ENCODE results near the gene SLC15A2.

SLC15A2 gene

DNA sequence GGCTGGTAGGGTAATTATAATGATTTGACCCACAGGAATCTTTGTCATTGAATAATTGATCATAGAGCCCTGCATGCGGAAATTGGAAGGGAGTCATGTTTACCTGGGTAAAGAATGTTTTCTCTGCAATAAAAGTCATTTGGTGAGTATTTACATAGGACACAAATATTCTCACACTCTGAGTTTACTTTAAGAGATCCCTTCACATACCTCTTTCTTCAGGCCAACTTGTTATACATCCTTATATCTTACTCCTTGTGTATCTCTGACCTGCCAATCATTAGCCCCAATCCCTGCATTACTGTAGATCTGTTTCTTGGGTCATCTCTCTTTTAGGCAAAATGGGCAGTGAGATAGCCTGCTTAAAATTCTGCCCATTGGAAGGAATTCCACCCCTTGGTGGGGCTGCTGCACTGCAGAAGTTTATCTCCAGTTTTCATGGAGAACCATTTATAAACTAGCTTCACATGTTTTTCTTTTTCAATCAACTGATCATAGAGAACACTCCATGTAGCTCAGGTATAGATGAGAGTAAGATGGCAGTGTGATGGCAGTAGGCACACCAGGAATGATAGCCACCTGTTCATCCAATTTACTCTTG, 81.6 kb downstream of the SLC15A2 start:
- peak; percentile 11 for TF ChIP-seq CTCF (IDR thresholded peaks at IDR 0.05; ENCODE audit: control insufficient read depth, insufficient read depth, low read depth, low read length, missing control alignments)
- no peak overlapping the region for H3K4me3 ChIP-seq (ENCODE audit: control insufficient read depth, low read depth, low read length)
- no peak for DNase-seq (ENCODE audit: low read depth)

DNA sequence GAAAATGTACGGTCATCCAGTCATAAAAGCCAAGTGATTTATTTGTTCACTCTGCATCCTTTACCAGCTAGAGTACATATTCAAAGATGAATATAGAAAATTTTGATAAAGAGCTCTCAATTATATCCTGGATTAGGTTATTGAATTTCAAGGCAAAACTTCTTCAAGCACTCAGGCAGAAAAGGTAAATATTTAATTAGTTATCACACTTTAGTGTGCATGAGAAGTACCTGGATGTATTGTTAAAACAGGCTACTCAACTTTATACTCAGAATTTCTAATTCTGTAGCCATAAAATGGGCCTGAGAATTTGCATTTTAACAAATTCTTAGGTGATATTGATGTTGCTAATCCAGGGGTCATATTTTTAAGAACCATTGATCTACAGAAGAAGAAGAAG, 82.5 kb downstream of the SLC15A2 start:
- no peak for TF ChIP-seq CTCF (IDR thresholded peaks at IDR 0.05; ENCODE audit: control insufficient read depth, insufficient read depth, low read depth, low read length, missing control alignments)
- no peak for DNase-seq (ENCODE audit: low read depth)
- H3K4me3 ChIP-seq (ENCODE audit: control insufficient read depth, low read depth, low read length) = no peak overlapping the region

DNA sequence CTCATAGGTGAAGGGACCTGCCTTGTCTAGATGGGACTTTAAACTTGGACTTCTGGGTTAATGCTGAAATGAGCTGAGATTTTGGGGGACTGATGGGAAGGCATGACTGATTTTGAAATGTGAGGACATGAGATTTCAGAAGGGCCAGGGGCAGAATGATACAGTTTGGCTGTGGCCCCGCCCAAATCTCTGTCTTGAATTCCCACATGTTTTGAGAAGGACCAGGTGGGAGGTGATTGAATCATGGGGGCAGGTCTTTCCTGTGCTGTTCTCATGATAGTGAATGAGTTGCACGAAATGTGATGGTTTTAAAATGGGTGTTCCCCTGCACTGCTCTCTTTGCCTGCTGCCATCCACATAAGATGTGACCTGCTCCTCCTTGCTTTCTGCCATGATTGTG, 85.0 kb downstream of the SLC15A2 start:
- no peak for DNase-seq (ENCODE audit: low read depth)
- H3K4me3 ChIP-seq (ENCODE audit: control insufficient read depth, low read depth, low read length) = no peak overlapping the region
- no peak for TF ChIP-seq CTCF (IDR thresholded peaks at IDR 0.05; ENCODE audit: control insufficient read depth, insufficient read depth, low read depth, low read length, missing control alignments)

DNA sequence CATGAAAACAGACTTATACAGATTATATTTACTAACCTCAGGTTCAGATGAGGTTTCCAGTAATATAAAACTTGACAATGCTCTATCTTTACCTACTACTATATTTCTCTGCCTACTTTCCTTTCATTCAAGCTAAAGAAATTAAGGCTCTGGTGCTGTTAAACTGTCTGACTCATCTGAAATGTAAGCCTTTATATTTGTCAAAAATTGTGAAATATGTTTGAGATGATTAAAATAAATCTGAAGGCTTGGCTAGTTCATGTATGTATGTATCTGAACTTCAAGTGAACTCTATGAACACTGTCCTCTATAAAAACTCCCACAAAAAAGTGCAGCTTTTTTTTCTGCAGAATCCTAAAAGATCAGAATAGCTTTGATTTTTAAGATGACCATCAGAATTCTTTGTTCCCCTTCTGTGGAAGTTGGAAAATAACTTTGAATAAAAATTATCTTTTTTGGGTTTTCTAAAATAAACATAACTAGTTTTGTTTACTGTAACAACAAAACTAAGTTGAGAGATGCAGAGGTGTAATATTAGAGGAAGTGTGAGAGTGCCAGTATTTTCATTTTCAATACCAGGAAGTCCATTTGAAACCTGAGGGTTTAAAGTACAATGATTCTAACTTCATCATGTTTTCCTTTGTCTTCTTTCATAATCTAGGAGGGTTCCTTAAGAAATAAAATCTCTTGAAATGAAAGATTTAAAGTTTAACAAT, 85.7 kb downstream of the SLC15A2 start:
- no peak overlapping the region for H3K4me3 ChIP-seq (ENCODE audit: control insufficient read depth, low read depth, low read length)
- TF ChIP-seq CTCF (IDR thresholded peaks at IDR 0.05; ENCODE audit: control insufficient read depth, insufficient read depth, low read depth, low read length, missing control alignments) = no peak

DNA sequence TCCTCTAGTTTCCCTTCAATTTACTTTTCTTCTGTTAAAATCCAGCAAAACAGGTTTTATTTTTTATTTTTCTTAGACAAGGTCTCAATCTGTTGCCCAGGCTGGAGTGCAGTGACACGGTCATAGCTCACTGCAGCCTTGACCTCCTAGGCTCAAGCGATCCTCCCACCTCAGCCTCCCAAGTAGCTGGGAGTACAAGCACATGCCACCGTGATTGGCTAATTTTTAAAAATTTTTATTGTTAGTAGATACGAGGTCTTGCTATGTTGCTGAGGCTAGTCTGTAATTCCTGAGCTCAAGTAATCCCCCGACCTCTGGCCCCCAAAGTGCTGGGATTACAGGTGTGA, 86.2 kb downstream of the SLC15A2 start:
- no peak for TF ChIP-seq CTCF (IDR thresholded peaks at IDR 0.05; ENCODE audit: control insufficient read depth, insufficient read depth, low read depth, low read length, missing control alignments)
- H3K4me3 ChIP-seq (ENCODE audit: control insufficient read depth, low read depth, low read length) = no peak overlapping the region
- DNase-seq (ENCODE audit: low read depth) = no peak

More for the DNA sequence above, 85.7 kb downstream of the SLC15A2 start:
- DNase-seq (ENCODE audit: low read depth) = no peak

DNA sequence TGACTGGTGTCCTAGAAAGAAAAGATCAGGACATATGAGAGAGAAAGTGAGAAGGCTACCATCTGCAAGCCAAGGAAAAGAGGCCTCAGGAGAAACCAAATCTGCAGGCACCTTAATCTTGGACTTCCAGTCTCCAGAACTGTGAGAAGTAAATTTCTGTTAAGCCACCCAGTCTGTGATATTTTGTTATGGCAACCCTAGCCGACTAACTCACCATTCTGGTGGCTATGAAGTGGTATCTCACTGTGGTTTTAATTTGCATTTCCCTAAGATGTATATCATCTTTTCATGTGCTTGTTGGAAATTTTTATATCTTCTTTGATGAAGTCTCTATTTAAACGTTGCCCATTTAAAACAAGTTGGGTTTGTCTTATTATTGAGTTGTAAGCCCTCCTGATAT, 87.3 kb downstream of the SLC15A2 start:
- H3K4me3 ChIP-seq (ENCODE audit: control insufficient read depth, low read depth, low read length) = no peak overlapping the region
- TF ChIP-seq CTCF (IDR thresholded peaks at IDR 0.05; ENCODE audit: control insufficient read depth, insufficient read depth, low read depth, low read length, missing control alignments) = no peak
- no peak for DNase-seq (ENCODE audit: low read depth)
